ENCODE measurements around the gene CILP2. TPM values are rescaled to one million over a fixed set of nuclear protein-coding genes. Genes with fewer than 3 reads are reported as not detected.

The CILP2 gene
- polyA plus RNA-seq, 1 of the 3 experiments (the other 2 are of a cell fraction), result 1.9 TPM

DNA sequence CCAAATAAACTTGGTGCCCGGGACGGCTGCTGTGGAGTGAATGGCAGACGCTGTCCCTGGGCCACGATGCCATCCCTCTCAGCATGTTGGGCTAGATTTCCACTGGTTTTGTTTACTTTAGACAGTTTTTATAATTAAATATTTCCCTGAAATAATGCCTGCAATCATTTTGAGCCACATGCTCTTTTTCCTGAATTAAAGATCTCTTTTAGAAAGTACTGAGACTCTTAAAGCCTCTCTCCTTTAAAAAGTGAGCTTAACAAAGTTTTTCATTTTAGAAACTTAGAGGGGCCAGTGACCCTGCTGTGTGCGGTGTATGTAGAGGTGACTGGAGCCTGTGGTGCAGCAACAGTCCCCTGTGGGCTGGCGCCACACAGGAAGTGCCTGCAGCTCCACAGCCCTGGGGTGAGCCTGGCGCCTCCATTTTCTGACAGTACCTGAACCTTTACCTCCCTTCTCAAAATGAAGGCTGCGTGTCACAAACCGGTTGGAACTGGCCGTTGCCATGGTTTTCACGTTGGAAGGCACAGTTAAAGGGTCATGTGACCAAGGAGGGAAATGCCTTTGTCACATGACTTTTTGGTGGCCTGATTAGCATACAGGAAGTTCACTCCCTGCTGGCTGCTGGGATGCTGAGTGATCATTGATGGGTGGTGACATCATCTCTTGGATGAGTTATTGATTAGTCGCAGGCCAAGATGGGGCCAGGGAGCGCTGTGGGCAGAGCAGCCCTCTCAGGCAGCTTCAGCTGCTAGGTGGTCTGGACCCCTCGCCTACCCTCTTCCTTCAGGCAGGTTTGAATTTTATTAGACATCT lies 49.0 kb upstream of the CILP2 start:
- ChIA-PET POLR2A (interaction anchor here (1.1 to 1.4 kb wide), 2 partner anchors 27 to 84 kb away, joined by 3 to 4 read pairs; partner anchors contain the start of genes GATAD2A and NDUFA13), CTCF (interaction anchor here (0.8 to 9.7 kb wide), 18 partner anchors 9 to 343 kb away, joined by 3 to 172 read pairs (median 8); partner anchors contain the start of genes GATAD2A, GMIP and MAU2)
- peaks cover 26% of the 10 kb centered on the region for H3F3A ChIP-seq (replicated peaks; ENCODE audit: insufficient read depth)
- H3K27me3 ChIP-seq (ENCODE audit: insufficient read depth), result no peaks in the 10 kb centered on the region
- peak overlapping the region; percentile 58 for H3K4me2 ChIP-seq
- 35% methylated on average over 13 of the region's 14 CpGs for WGBS (ENCODE audit: low lambda C conversion rate)
- peak overlapping the region; percentile 86 to 89 for H3K27ac ChIP-seq (ENCODE audit: low read depth in 2 of 2, low read length in 1 of 2)
- H4K20me1 ChIP-seq (ENCODE audit: insufficient read depth), result no peaks in the 10 kb centered on the region
- peaks cover 32 to 50% of the 10 kb centered on the region in 2 experiments for H3K4me1 ChIP-seq (ENCODE audit: control insufficient read depth in 1 of 2, insufficient read depth in 2 of 2, low read depth in 1 of 2, low read length in 1 of 2)
- H3K9me3 ChIP-seq, result no peaks in the 10 kb centered on the region
- H2AFZ ChIP-seq (ENCODE audit: low read depth), result peak overlapping the region; percentile 65; the same call in 1 of the 2 replicates
- peak overlapping the region; percentile 67 for H3K9ac ChIP-seq
- peaks cover 47% of the 10 kb centered on the region for H3K79me2 ChIP-seq (ENCODE audit: insufficient read depth)
- DNase-seq, result peak; percentile 82
- H3K9me2 ChIP-seq, result no peaks in the 10 kb centered on the region
- peaks cover 0 to 13% of the 10 kb centered on the region in 2 experiments for H3K36me3 ChIP-seq (replicated peaks in 1 of 2; ENCODE audit: control insufficient read depth in 1 of 2, insufficient read depth in 2 of 2, low read length in 1 of 2)
- peak overlapping the region in 1 of 2 experiments; percentile 19; a peak in 2 of 4 replicates for H3K4me3 ChIP-seq (ENCODE audit: low read depth in 2 of 2, low read length in 1 of 2)
- TF ChIP-seq TAF1 (IDR thresholded peaks at IDR 0.05; ENCODE audit: borderline replicate concordance, low read depth, low read length), result peak; percentile 74; the same call in 1 of the 2 replicates
- TF ChIP-seq RXRA (IDR thresholded peaks at IDR 0.05; ENCODE audit: borderline replicate concordance, low read depth), result no peak
- TF ChIP-seq GATA2 (CRISPR knock-in tag; IDR thresholded peaks at IDR 0.05), result no peak
- TF ChIP-seq POLR2AphosphoS5 (IDR thresholded peaks at IDR 0.05; ENCODE audit: low read depth, low read length), result 0 out of 2 replicates have a peak, but pooled peaks have one; percentile 41
- TF ChIP-seq, protein P1, sequence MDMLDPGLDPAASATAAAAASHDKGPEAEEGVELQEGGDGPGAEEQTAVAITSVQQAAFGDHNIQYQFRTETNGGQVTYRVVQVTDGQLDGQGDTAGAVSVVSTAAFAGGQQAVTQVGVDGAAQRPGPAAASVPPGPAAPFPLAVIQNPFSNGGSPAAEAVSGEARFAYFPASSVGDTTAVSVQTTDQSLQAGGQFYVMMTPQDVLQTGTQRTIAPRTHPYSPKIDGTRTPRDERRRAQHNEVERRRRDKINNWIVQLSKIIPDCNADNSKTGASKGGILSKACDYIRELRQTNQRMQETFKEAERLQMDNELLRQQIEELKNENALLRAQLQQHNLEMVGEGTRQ (IDR thresholded peaks at IDR 0.05; ENCODE audit: borderline replicate concordance, low read depth, low read length), result peak; percentile 85
- peak; percentile 51; the same call in 1 of the 2 replicates for TF ChIP-seq MXI1 (IDR thresholded peaks at IDR 0.05; ENCODE audit: low read depth, low read length)
- TF ChIP-seq, protein P2, sequence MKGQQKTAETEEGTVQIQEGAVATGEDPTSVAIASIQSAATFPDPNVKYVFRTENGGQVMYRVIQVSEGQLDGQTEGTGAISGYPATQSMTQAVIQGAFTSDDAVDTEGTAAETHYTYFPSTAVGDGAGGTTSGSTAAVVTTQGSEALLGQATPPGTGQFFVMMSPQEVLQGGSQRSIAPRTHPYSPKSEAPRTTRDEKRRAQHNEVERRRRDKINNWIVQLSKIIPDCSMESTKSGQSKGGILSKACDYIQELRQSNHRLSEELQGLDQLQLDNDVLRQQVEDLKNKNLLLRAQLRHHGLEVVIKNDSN (IDR thresholded peaks at IDR 0.05; ENCODE audit: borderline replicate concordance, low read depth), result peak; percentile 95
- TF ChIP-seq FOSL2 (IDR thresholded peaks at IDR 0.05; ENCODE audit: borderline replicate concordance, low read depth), result no peak; the same call in 1 of the 2 replicates
- no peak for TF ChIP-seq FOXJ3 (CRISPR knock-in tag; IDR thresholded peaks at IDR 0.05)
- no peak for TF ChIP-seq RFX5 (IDR thresholded peaks at IDR 0.05; ENCODE audit: low read length)
- peak; percentile 46; the same call in 1 of the 2 replicates for TF ChIP-seq ELF1 (IDR thresholded peaks at IDR 0.05)
- TF ChIP-seq, protein P3, sequence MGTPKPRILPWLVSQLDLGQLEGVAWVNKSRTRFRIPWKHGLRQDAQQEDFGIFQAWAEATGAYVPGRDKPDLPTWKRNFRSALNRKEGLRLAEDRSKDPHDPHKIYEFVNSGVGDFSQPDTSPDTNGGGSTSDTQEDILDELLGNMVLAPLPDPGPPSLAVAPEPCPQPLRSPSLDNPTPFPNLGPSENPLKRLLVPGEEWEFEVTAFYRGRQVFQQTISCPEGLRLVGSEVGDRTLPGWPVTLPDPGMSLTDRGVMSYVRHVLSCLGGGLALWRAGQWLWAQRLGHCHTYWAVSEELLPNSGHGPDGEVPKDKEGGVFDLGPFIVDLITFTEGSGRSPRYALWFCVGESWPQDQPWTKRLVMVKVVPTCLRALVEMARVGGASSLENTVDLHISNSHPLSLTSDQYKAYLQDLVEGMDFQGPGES (IDR thresholded peaks at IDR 0.05; ENCODE audit: low read depth, low read length), result no peak
- TF ChIP-seq RCOR1 (IDR thresholded peaks at IDR 0.05; ENCODE audit: low read length), result no peak
- no peak for TF ChIP-seq JUND (IDR thresholded peaks at IDR 0.05)
- TF ChIP-seq MAX (IDR thresholded peaks at IDR 0.05; ENCODE audit: low read depth), result peak; percentile 55; the same call in 1 of the 2 replicates
- no peak for TF ChIP-seq EZH2phosphoT487 (IDR thresholded peaks at IDR 0.05; ENCODE audit: borderline replicate concordance, low read depth)
- TF ChIP-seq FOXM1 (IDR thresholded peaks at IDR 0.05; ENCODE audit: low read depth), result no peak
- TF ChIP-seq, protein P4, sequence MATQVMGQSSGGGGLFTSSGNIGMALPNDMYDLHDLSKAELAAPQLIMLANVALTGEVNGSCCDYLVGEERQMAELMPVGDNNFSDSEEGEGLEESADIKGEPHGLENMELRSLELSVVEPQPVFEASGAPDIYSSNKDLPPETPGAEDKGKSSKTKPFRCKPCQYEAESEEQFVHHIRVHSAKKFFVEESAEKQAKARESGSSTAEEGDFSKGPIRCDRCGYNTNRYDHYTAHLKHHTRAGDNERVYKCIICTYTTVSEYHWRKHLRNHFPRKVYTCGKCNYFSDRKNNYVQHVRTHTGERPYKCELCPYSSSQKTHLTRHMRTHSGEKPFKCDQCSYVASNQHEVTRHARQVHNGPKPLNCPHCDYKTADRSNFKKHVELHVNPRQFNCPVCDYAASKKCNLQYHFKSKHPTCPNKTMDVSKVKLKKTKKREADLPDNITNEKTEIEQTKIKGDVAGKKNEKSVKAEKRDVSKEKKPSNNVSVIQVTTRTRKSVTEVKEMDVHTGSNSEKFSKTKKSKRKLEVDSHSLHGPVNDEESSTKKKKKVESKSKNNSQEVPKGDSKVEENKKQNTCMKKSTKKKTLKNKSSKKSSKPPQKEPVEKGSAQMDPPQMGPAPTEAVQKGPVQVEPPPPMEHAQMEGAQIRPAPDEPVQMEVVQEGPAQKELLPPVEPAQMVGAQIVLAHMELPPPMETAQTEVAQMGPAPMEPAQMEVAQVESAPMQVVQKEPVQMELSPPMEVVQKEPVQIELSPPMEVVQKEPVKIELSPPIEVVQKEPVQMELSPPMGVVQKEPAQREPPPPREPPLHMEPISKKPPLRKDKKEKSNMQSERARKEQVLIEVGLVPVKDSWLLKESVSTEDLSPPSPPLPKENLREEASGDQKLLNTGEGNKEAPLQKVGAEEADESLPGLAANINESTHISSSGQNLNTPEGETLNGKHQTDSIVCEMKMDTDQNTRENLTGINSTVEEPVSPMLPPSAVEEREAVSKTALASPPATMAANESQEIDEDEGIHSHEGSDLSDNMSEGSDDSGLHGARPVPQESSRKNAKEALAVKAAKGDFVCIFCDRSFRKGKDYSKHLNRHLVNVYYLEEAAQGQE (IDR thresholded peaks at IDR 0.05; ENCODE audit: low read depth, low read length), result no peak
- TF ChIP-seq CHD2 (IDR thresholded peaks at IDR 0.05; ENCODE audit: low read length, partially characterized antibody), result no peak
- no peak for TF ChIP-seq SMC3 (IDR thresholded peaks at IDR 0.05; ENCODE audit: low read depth, low read length)
- TF ChIP-seq SIN3A (IDR thresholded peaks at IDR 0.05; ENCODE audit: borderline replicate concordance, low read depth, low read length), result peak; percentile 65; the same call in 1 of the 2 replicates
- peak; percentile 59 for TF ChIP-seq GABPA (IDR thresholded peaks at IDR 0.05; ENCODE audit: low read depth)
- TF ChIP-seq EP300 (IDR thresholded peaks at IDR 0.05; ENCODE audit: borderline replicate concordance in 1 of 2, low read depth in 1 of 2, low read length in 1 of 2), result 0 out of 4 replicates have a peak, but pooled peaks of 1 of the 2 experiments have one; percentile 33
